IPS DF 6.9 (cell line): ENCODE measurements around the gene KRTAP12-4.
"Not testable (repeated sequence)": the region's sequence is repeated elsewhere in the genome, so short reads cannot be mapped to it uniquely, and the experiment has no call there.

Source experiments
- DNase-seq: peaks from one replicate; pipeline ENCODE4 v3.0.0-alpha.2; 2013; ENCODE audit warnings: low read depth, low spot score
- H3K27ac ChIP-seq: one replicate; pipeline ENCODE4 v1.5.1; 2013; ENCODE audit warnings: low read length, control low read depth
- H3K27me3 ChIP-seq: 2 replicates; pipeline ENCODE4 v1.6.1; 2013; ENCODE audit warnings: mild to moderate bottlenecking, low read length; ENCODE audit not compliant: control insufficient read depth, insufficient read depth
- H3K36me3 ChIP-seq: 2 replicates; pipeline ENCODE4 v1.6.1; 2013; ENCODE audit warnings: low read length; ENCODE audit not compliant: control insufficient read depth, insufficient read depth
- H3K4me1 ChIP-seq: 2 replicates; pipeline ENCODE4 v1.6.1; 2013; ENCODE audit warnings: low read length; ENCODE audit not compliant: control insufficient read depth, insufficient read depth
- H3K4me3 ChIP-seq: 2 replicates; pipeline ENCODE4 v1.5.1; 2013; ENCODE audit warnings: mild to moderate bottlenecking, low read length
- H3K9me3 ChIP-seq: 2 replicates; pipeline ENCODE4 v1.6.1; 2013; ENCODE audit warnings: low read length, inconsistent platforms; ENCODE audit not compliant: control insufficient read depth, insufficient read depth
- WGBS: extraction: QIAGEN DNeasy Blood & Tissue Kit; methylation state at CpG from one replicate; pipeline ENCODE4 v1.1.7; 2013; ENCODE audit warnings: mixed read lengths, missing lambda C conversion rate; ENCODE audit not compliant: insufficient read length, insufficient coverage; 5-methylcytosine and 5-hydroxymethylcytosine counted together

The KRTAP12-4 gene

GRCh38 chr21:44653656-44654575 lies 543 bp downstream of the KRTAP12-4 start:
- Histone ChIP-seq H3K27ac (no peak overlapping the region), H3K9me3 (no peaks in the 10 kb centered on the region), H3K27me3 (no peaks in the 10 kb centered on the region), H3K4me1 (peaks cover 1% of the 10 kb centered on the region), H3K4me3 (no peak overlapping the region), H3K36me3 (no peaks in the 10 kb centered on the region)
- no CpG with 5 or more reads among the region's 17 CpGs for WGBS
- no peak for DNase-seq

DNA sequence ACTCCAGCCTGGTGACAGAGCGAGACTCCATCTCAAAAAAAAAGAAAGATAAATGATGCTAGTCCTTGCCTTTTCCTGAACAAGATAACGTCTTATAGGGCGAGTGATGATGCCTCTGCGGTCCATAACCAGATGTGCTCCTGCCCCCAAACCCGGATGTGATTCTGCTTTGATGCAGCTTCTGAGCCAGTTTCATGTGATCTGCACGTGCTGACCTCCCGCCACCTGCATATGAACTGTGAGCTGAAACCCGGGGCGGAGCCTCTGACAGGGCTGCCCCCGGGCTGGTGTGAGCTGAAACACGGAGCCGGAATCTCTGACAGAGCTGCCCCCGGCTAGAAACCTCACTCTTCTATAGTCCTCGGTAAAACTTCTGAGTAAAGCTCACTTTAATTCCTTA lies 1.3 kb downstream of the KRTAP12-4 start:
- Histone ChIP-seq H3K9me3 (no peaks in the 10 kb centered on the region), H3K27me3 (no peaks in the 10 kb centered on the region), H3K4me3 (no peak overlapping the region), H3K36me3 (no peaks in the 10 kb centered on the region), H3K27ac (no peak overlapping the region), H3K4me1 (no peaks in the 10 kb centered on the region; the same call in 1 of the 2 replicates)
- WGBS, result no CpG with 5 or more reads among the region's 14 CpGs
- DNase-seq, result no peak

DNA sequence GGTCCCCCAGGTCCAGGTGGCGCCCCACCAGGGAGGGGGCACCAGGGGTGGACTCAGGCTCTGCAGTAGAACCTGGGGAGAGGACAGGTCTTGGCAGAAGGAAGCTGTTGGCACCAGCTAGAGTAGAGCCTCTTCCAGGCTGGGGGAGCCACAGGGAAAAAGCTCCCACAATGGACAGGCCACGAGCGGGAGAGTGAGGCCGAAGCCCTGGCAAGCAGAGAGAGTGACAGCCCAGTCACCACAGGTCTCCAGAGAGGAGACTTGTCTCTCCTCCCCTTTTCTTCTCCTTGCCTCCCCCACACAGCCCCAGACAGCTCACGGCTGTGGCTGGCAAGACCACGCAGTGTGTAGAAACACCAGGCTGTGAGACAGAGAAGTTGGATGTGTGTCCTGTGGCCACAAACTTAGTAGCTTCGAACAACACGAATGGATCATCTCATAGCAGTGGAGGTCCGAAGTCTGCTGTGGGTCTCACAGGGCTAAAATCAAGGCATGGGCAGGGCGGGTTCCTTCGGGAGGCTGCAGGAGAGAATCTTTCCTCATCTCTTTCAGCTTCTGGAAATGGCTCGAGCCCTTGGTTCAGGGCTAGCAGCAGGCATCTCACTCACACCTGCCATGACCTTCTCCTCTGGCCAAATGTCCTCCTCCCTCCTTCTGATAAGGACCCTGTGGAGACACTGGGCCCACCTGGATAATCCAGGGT lies 3.3 kb downstream of the KRTAP12-4 start:
- Histone ChIP-seq H3K27ac (no peak overlapping the region), H3K27me3 (no peaks in the 10 kb centered on the region), H3K36me3 (no peaks in the 10 kb centered on the region), H3K4me3 (no peak overlapping the region), H3K9me3 (no peaks in the 10 kb centered on the region), H3K4me1 (no peaks in the 10 kb centered on the region; the same call in 1 of the 2 replicates)
- WGBS, result no CpG with 5 or more reads among the region's 12 CpGs
- no peak for DNase-seq

GRCh38 chr21:44650265-44650972 lies 4.0 kb downstream of the KRTAP12-4 start:
- no peaks in the 10 kb centered on the region; the same call in 1 of the 2 replicates for H3K4me1 ChIP-seq
- no peaks in the 10 kb centered on the region for H3K36me3 ChIP-seq
- no peak overlapping the region for H3K4me3 ChIP-seq
- no peak overlapping the region for H3K27ac ChIP-seq
- no peaks in the 10 kb centered on the region for H3K27me3 ChIP-seq
- H3K9me3 ChIP-seq, result no peaks in the 10 kb centered on the region
- WGBS, result no CpG with 5 or more reads among the region's 20 CpGs
- DNase-seq, result no peak

GRCh38 chr21:44649521-44650100 lies 4.8 kb downstream of the KRTAP12-4 start:
- H3K4me3 ChIP-seq, result no peak overlapping the region
- no peaks in the 10 kb centered on the region for H3K36me3 ChIP-seq
- H3K27me3 ChIP-seq, result no peaks in the 10 kb centered on the region
- no peaks in the 10 kb centered on the region for H3K9me3 ChIP-seq
- no peak overlapping the region for H3K27ac ChIP-seq
- no peak for DNase-seq
- H3K4me1 ChIP-seq, result no peaks in the 10 kb centered on the region; the same call in 1 of the 2 replicates
- no CpG with 5 or more reads among the region's 18 CpGs for WGBS

GRCh38 chr21:44648557-44649311 lies 5.7 kb downstream of the KRTAP12-4 start:
- no CpG with 5 or more reads among the region's 33 CpGs for WGBS
- Histone ChIP-seq H3K4me3 (no peak overlapping the region), H3K27ac (no peak overlapping the region), H3K27me3 (no peaks in the 10 kb centered on the region), H3K4me1 (no peaks in the 10 kb centered on the region; the same call in 1 of the 2 replicates), H3K36me3 (no peaks in the 10 kb centered on the region), H3K9me3 (no peaks in the 10 kb centered on the region)
- DNase-seq, result no peak

GRCh38 chr21:44647222-44647552 lies 7.3 kb downstream of the KRTAP12-4 start:
- no peak overlapping the region for H3K4me3 ChIP-seq
- no peaks in the 10 kb centered on the region; the same call in 1 of the 2 replicates for H3K4me1 ChIP-seq
- no peaks in the 10 kb centered on the region for H3K9me3 ChIP-seq
- H3K36me3 ChIP-seq, result no peaks in the 10 kb centered on the region
- H3K27me3 ChIP-seq, result no peaks in the 10 kb centered on the region
- DNase-seq, result no peak
- no CpG with 5 or more reads among the region's 8 CpGs for WGBS
- no peak overlapping the region for H3K27ac ChIP-seq

DNA sequence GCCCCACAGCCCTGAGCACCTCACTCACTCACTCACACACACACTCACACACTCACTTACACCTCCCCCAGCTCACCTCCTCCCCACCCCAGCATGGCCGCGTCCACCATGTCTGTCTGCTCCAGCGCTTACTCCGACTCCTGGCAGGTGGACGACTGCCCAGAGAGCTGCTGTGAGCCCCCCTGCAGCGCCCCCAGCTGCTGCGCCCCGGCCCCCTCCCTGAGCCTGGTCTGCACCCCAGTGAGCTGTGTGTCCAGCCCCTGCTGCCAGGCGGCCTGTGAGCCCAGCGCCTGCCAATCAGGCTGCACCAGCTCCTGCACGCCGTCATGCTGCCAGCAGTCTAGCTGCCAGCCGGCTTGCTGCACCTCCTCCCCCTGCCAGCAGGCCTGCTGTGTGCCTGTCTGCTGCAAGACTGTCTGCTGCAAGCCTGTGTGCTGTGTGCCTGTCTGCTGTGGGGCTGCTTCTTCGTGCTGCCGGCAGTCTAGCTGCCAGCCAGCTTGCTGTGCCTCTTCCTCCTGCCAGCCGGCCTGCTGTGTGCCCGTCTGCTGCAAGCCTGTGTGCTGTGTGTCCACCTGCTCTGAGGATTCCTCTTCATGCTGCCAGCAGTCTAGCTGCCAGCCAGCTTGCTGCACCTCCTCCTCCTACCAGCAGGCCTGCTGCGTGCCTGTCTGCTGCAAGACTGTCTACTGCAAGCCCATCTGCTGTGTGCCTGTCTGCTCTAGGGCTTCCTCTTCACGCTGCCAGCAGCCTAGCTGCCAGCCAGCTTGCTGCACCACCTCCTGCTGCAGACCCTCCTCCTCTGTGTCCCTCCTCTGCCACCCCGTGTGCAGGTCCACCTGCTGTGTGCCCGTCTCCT lies 7.9 kb downstream of the KRTAP12-4 start, which contains the start of gene KRTAP10-11:
TSS of gene KRTAP10-11 (plus strand) at position 49 of the 856 bp plus-strand sequence. CDS start at position 94, 45 bp downstream.
- H3K27me3 ChIP-seq, H3K36me3 ChIP-seq, H3K4me1 ChIP-seq, H3K4me3 ChIP-seq, DNase-seq, H3K27ac ChIP-seq, H3K9me3 ChIP-seq: not testable (repeated sequence)
- no CpG with 5 or more reads among the region's 21 CpGs for WGBS

DNA sequence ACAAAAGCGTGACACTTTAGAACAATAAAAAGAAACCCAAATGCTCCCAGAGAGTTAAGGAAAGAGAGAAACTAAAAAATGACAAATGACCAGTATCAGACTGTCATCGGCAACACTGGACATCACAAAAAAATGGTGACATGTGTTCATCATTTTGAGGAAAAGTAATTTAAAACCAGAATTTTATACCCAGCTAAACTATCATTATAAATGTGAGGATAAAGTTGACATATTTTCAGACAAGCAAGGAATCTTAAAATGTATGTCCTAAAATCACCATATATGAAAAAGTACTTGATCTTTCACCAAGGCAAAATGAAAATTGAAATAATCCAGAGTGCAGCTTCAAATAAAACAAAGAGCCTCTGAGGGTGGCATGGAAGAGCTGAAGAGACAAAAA lies 9.6 kb downstream of the KRTAP12-4 start:
- no peak for DNase-seq
- Histone ChIP-seq H3K36me3 (no peaks in the 10 kb centered on the region), H3K4me1 (no peaks in the 10 kb centered on the region; the same call in 1 of the 2 replicates), H3K9me3 (no peaks in the 10 kb centered on the region), H3K27ac (no peak overlapping the region), H3K27me3 (no peaks in the 10 kb centered on the region), H3K4me3 (no peak overlapping the region)
- WGBS, result no CpG with 5 or more reads among the region's 2 CpGs
